Stomach (tissue), 9 donors: Measurements from ENCODE around the gene HAND2. TPM values are rescaled to one million over a fixed set of nuclear protein-coding genes. Genes with fewer than 3 reads are reported as not detected.

Source experiments
- DNase-seq, 2 donors: peaks; one replicate each; pipeline versions ENCODE4 v3.0.0 to v3.0.0-alpha.2; 2013 to 2019
- H3K27ac ChIP-seq, 5 donors: fragments of 200-600 bp in 4 of 5; sonication (generic) in 4 of 5; one replicate each; pipeline ENCODE4 v1.5.1; 2013 to 2019; ENCODE audit warnings: mild to moderate bottlenecking in 1 of 5, moderate library complexity in 1 of 5
- H3K27me3 ChIP-seq, 3 donors: fragments of 200-600 bp; sonication (generic); one replicate each; pipeline ENCODE4 v1.5.1; 2017 to 2019; ENCODE audit warnings: mixed run types in 1 of 3
- H3K36me3 ChIP-seq, 4 donors: fragments of 200-600 bp; sonication (generic); 1 replicate in 3 of 4; 2 replicates in 1 of 4; pipeline ENCODE4 v1.5.1; 2016 to 2019
- H3K4me1 ChIP-seq, 4 donors: fragments of 200-600 bp; sonication (generic); one replicate each; pipeline ENCODE4 v1.5.1; 2016 to 2019
- H3K4me3 ChIP-seq, 4 donors: fragments of 200-600 bp; sonication (generic) in 3 of 4; one replicate each; pipeline ENCODE4 v1.5.1; 2016 to 2019; ENCODE audit warnings: mild to moderate bottlenecking in 1 of 4
- H3K9me3 ChIP-seq, 4 donors: fragments of 200-600 bp; sonication (generic); one replicate each; pipeline ENCODE4 v1.5.1; 2016 to 2019
- CTCF ChIP-seq, 7 experiments: fragments of 450-650 bp in 4 of 7; fragments of 200-600 bp in 3 of 7; sonication (generic) in 3 of 7; IDR thresholded peaks; one replicate each; pipeline ENCODE4 v1.5.1; 2016 to 2019; ENCODE audit warnings: antibody characterized with exemption in 7 of 7, control low read depth in 2 of 7, mild to moderate bottlenecking in 1 of 7
- EP300 ChIP-seq: sonication (generic); formaldehyde crosslinking; IDR thresholded peaks from one replicate; pipeline ENCODE4 v1.6.1; 2017; ENCODE audit warnings: antibody characterized with exemption
- POLR2A ChIP-seq, 4 donors: fragments of 450-650 bp; IDR thresholded peaks; one replicate each; pipeline ENCODE4 v1.6.1; 2016; ENCODE audit warnings: antibody characterized with exemption in 4 of 4, control low read depth in 2 of 4, mild to moderate bottlenecking in 1 of 4, moderate library complexity in 1 of 4
- POLR2AphosphoS5 ChIP-seq, 3 donors: sonication (generic); formaldehyde crosslinking; IDR thresholded peaks; one replicate each; pipeline ENCODE4 v1.6.1; 2016; ENCODE audit warnings: antibody characterized with exemption in 3 of 3
- WGBS, 5 donors: extraction: QIAGEN DNeasy Blood & Tissue Kit in 3 of 5; methylation state at CpG; one replicate each; pipeline versions ENCODE4 v1.1.5 to v1.1.7; 2013 to 2018; 5-methylcytosine and 5-hydroxymethylcytosine counted together
- intact Hi-C: fragments of 100-400 bp; cut with DNase I; formaldehyde crosslinking; loops from one replicate; pipeline ENCODE4 v1.15.1; 2023; ENCODE audit warnings: low total_unique reads
- polyA plus RNA-seq, 3 donors: library from polyadenylated mRNA; stranded (reverse); fragments of 200-250 nt; gene quantifications; one replicate each; pipeline ENCODE4 v1.2.3, GENCODE V29; 2013
- total RNA-seq, 5 donors: library from RNA; depleted of rRNA; stranded (reverse); fragments of >200 nt; gene quantifications; one replicate each; pipeline versions ENCODE4 v1.1.0 to v1.2.3, GENCODE V29; 2014 to 2016
- donor health status: healthy with polysubstance abuse.
- donor health status: Bipolar disorder and iron deficiency.
- donor health status: healthy.

HAND2 gene
- total and polyA plus RNA-seq, 8 donors: 1.9 to 234 (median 19.6) TPM

- WGBS, 5 donors: 21 to 37% (median 26%) methylated on average over 40 to 48 of the region's 48 CpGs
- Histone ChIP-seq H3K27me3 (peaks cover 0 to 93% (median 72%) of the 10 kb centered on the region in 3 donors), H3K9me3 (peaks cover 0 to 15% (median 6%) of the 10 kb centered on the region in 4 donors), H3K4me3 (peak overlapping the region; percentile 20 to 44 (median 30)), H3K36me3 (no peaks in the 10 kb centered on the region), H3K4me1 (peaks cover under 1 to 23% (median 12%) of the 10 kb centered on the region in 4 donors), H3K27ac (no peak overlapping the region)
- intact Hi-C loops: loop anchor here (10.0 kb wide), 1 partner anchor 614 kb away; no protein-coding TSS in a partner anchor
- DNase-seq: no peak
- TF ChIP-seq EP300 (no peak), CTCF (IDR thresholded peaks at IDR 0.05) (no peak)
Observed at GRCh38 chr4:173500841-173501591, 29.0 kb downstream of the HAND2 start.

GRCh38 chr4:173499658-173500535 is 30.1 kb downstream of the HAND2 start:
- Histone ChIP-seq H3K4me1 (peaks cover 0 to 23% (median 7%) of the 10 kb centered on the region in 4 donors), H3K9me3 (peaks cover 0 to 15% (median 6%) of the 10 kb centered on the region in 4 donors), H3K27me3 (peaks cover 0 to 90% (median 61%) of the 10 kb centered on the region in 3 donors), H3K4me3 (no peak overlapping the region), H3K36me3 (no peaks in the 10 kb centered on the region), H3K27ac (no peak overlapping the region)
- WGBS, 5 donors: 31 to 54% (median 38%) methylated on average over 29 to 38 of the region's 38 CpGs
- TF ChIP-seq POLR2A (IDR thresholded peaks at IDR 0.05): no peak
- no peak for TF ChIP-seq CTCF (IDR thresholded peaks at IDR 0.05)
- TF ChIP-seq EP300: no peak
- TF ChIP-seq POLR2AphosphoS5 (IDR thresholded peaks at IDR 0.05): no peak
- intact Hi-C loops: loop anchor here (10.0 kb wide), 1 partner anchor 615 kb away; no protein-coding TSS in a partner anchor
- DNase-seq: no peak

GRCh38 chr4:173498771-173499170 is 31.3 kb downstream of the HAND2 start:
- H3K36me3 ChIP-seq: no peaks in the 10 kb centered on the region
- DNase-seq: no peak
- peaks cover 0 to 88% (median 55%) of the 10 kb centered on the region in 3 donors for H3K27me3 ChIP-seq
- H3K27ac ChIP-seq: no peak overlapping the region
- TF ChIP-seq CTCF (IDR thresholded peaks at IDR 0.05) (no peak), POLR2A (IDR thresholded peaks at IDR 0.05) (no peak), POLR2AphosphoS5 (IDR thresholded peaks at IDR 0.05) (no peak), EP300 (no peak)
- peaks cover 0 to 25% (median 17%) of the 10 kb centered on the region in 4 donors for H3K4me1 ChIP-seq
- no peak overlapping the region for H3K4me3 ChIP-seq
- peaks cover 0 to 15% (median 6%) of the 10 kb centered on the region in 4 donors for H3K9me3 ChIP-seq
- intact Hi-C loops: no loop called here
- WGBS, 5 donors: 88 to 93% (median 89%) methylated on average over 2 to 3 of the region's 3 CpGs

- no peak overlapping the region for H3K4me3 ChIP-seq
- WGBS, 5 donors: 87 to 93% (median 90%) methylated on average over 1 of the region's 1 CpG
- peaks cover 0 to 23% (median 18%) of the 10 kb centered on the region in 4 donors for H3K4me1 ChIP-seq
- H3K36me3 ChIP-seq: no peaks in the 10 kb centered on the region
- no peak for DNase-seq
- TF ChIP-seq POLR2A (IDR thresholded peaks at IDR 0.05) (no peak), CTCF (IDR thresholded peaks at IDR 0.05) (no peak), EP300 (no peak), POLR2AphosphoS5 (IDR thresholded peaks at IDR 0.05) (no peak)
- H3K27ac ChIP-seq: no peak overlapping the region
- peaks cover 0 to 15% (median 6%) of the 10 kb centered on the region in 4 donors for H3K9me3 ChIP-seq
- intact Hi-C loops: no loop called here
- peaks cover 0 to 80% (median 49%) of the 10 kb centered on the region in 3 donors for H3K27me3 ChIP-seq
Observed at GRCh38 chr4:173498023-173498422, 32.0 kb downstream of the HAND2 start.
